HL-60 (cell line): Measurements from ENCODE around the gene TMEM270.

Experiments
- POLR2AphosphoS5 ChIP-seq: IDR thresholded peaks from 2 replicates; pipeline ENCODE4 v1.6.1; 2012; ENCODE audit warnings: low read depth
- TF ChIP-seq, protein P1 (sequence below): IDR thresholded peaks from one replicate; pipeline ENCODE4 v1.5.1; 2011; ENCODE audit warnings: low read length, control low read depth, inconsistent platforms; ENCODE audit not compliant: insufficient read depth
- TF ChIP-seq, protein P2 (sequence below): IDR thresholded peaks from 2 replicates; pipeline ENCODE4 v1.6.1; 2012; ENCODE audit warnings: low read depth; ENCODE audit not compliant: insufficient replicate concordance

DNA sequence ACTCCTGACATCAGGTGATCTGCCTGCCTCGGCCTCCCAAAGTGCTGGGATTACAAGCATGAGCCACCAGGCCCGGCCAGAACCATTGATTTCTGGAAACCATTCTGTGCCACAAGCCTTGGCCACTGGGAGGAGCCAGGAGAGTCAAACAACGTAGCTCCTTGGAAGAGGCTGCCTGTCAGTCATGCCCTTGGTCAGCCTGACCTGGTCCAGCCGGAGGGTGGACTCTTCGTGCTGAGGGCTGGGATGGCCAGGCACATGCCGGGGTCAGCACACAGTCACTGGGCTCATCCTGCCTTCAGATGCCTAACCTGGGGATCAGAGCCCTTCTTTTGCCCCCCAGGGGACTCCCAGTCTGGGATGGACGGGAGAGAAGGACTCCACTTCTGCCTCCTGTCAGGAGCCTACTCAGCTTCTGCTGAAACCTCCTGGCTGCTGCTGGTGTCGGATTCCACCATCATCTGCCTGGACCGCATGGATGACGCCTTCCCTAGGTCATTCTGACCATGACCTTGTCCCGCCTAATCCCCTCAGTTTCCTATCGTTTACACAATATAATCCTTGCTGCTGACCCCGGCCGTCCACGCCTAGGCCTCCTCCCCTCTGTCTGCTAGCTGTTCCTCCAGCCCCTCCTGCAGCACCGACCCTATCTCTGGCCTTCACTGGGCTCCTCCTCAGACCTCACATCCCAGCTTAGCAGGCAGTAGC lies 30.4 kb downstream of the TMEM270 start:
- TF ChIP-seq, protein P1, sequence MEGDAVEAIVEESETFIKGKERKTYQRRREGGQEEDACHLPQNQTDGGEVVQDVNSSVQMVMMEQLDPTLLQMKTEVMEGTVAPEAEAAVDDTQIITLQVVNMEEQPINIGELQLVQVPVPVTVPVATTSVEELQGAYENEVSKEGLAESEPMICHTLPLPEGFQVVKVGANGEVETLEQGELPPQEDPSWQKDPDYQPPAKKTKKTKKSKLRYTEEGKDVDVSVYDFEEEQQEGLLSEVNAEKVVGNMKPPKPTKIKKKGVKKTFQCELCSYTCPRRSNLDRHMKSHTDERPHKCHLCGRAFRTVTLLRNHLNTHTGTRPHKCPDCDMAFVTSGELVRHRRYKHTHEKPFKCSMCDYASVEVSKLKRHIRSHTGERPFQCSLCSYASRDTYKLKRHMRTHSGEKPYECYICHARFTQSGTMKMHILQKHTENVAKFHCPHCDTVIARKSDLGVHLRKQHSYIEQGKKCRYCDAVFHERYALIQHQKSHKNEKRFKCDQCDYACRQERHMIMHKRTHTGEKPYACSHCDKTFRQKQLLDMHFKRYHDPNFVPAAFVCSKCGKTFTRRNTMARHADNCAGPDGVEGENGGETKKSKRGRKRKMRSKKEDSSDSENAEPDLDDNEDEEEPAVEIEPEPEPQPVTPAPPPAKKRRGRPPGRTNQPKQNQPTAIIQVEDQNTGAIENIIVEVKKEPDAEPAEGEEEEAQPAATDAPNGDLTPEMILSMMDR: no peak
- no peak for TF ChIP-seq POLR2AphosphoS5
- TF ChIP-seq, protein P2, sequence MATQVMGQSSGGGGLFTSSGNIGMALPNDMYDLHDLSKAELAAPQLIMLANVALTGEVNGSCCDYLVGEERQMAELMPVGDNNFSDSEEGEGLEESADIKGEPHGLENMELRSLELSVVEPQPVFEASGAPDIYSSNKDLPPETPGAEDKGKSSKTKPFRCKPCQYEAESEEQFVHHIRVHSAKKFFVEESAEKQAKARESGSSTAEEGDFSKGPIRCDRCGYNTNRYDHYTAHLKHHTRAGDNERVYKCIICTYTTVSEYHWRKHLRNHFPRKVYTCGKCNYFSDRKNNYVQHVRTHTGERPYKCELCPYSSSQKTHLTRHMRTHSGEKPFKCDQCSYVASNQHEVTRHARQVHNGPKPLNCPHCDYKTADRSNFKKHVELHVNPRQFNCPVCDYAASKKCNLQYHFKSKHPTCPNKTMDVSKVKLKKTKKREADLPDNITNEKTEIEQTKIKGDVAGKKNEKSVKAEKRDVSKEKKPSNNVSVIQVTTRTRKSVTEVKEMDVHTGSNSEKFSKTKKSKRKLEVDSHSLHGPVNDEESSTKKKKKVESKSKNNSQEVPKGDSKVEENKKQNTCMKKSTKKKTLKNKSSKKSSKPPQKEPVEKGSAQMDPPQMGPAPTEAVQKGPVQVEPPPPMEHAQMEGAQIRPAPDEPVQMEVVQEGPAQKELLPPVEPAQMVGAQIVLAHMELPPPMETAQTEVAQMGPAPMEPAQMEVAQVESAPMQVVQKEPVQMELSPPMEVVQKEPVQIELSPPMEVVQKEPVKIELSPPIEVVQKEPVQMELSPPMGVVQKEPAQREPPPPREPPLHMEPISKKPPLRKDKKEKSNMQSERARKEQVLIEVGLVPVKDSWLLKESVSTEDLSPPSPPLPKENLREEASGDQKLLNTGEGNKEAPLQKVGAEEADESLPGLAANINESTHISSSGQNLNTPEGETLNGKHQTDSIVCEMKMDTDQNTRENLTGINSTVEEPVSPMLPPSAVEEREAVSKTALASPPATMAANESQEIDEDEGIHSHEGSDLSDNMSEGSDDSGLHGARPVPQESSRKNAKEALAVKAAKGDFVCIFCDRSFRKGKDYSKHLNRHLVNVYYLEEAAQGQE: no peak
